ENCODE results near the gene PCMTD2.
"Not testable (repeated sequence)": the region's sequence is repeated elsewhere in the genome, so short reads cannot be mapped to it uniquely, and the experiment has no call there.

Gene PCMTD2

DNA sequence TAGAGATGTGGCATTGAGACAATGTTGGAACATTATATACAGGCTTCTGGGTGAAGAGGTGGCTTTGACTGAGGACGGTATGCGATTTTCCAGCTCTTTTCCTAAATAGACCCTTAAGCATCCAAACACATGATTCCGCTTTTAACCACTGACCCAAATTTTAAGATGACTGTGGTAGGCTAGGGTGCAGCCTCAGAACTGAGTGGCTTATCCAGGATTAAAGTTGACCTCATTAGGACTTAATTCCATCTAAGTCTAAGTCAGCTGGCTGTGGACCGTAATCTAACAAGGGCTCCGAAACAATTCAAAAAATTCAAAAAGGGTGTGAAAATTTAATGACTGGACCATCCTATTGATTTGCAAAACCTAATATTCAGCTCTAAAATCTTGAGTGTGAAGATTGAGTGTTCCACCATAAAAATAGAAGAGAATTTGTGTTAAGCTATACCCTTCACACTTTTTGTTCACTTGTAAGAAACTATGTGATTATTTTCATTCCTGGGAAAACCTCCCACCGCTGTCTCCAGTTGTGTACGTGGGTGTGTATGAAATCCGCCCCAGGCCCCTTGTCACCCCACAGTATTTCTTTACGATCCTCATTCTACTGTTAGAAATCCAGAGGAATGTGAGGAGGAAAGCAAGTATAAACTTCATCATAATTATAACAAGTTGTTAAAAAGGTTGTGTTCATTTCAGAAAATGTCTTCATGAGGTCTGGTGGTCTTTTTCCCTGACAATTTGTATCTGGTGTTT, 2.7 kb downstream of the PCMTD2 start:
- DNase-seq, result no peak

- DNase-seq, result no peak
Measured at GRCh38 chr20:64260239-64260638, 4.7 kb downstream of the PCMTD2 start.

DNA sequence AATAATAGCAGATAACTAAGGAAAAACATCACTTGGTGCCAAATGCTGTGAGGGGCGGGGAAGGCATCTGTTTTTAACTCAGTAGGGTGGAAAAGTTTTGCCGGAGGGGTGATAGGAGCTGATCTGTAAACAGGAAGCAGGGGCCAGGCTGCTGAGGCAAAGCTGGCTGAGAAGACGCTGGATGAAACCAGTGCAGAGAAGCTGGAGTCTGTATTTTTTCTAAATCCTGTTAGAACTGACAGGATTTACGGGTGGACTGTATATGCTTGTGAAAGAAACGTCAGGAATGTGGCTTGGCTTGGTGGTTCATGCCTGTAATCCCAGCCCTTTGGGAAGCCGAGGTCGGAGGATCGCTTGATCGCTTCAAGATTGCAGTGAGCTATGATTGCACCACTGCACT, 5.6 kb downstream of the PCMTD2 start:
- no peak for DNase-seq

DNA sequence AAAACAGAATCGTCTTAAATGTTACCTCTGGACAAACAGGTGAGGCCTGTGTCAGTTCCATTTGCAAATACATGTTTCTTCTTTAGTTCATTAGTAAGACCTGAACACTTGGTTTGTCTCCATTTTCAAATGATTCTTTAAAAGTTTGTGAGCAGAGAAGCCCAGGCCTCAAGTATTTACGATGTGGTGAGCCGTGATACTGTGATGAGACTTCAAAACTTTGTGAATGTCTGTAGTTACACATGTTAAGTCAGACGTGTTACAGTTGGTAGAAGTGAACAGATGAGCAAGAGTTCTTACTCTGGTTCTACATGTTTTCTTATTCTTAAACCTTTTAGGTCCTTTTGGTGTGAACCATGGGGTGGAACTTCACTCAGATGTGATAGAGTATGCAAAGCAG, 8.5 kb downstream of the PCMTD2 start:
- no peak for DNase-seq

DNA sequence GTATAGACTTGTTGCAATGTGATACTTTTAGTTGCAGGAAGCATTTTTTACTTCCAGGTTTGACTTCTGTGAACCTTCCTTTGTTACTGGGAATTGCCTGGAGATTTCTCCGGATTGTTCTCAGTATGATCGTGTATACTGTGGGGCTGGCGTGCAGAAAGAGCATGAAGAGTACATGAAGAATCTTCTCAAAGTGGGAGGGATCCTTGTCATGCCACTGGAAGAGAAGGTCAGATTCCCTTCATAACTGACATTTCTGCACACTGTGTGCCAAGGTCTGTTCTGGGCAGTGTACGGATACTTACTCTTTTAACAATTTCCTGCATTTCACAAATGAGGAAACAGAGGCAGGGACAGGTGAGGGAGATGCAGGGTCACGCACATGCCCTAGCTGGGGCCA, 9.7 kb downstream of the PCMTD2 start:
- DNase-seq, result no peak

GRCh38 chr20:64266988-64267387, 11.4 kb downstream of the PCMTD2 start:
- DNase-seq, result no peak

DNA sequence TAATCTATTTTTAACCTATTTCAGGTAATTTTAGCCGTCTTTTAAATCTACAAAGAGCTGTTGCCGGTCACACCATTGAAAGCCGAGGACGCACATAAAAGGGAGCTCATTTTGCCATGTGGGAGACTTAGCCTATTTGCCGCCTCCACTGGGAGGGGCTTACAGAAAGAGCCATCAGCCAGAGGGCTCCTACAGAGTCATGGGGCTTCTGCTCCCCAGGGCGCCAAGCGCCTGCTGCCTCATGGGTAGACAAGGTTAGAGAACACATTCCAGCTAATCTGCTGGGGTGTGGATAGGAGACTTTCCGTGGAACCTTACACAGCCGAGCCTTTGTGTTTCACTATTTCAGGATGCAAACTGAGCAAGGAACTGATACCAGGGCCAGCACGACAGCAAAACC, 12.6 kb downstream of the PCMTD2 start:
- DNase-seq, result no peak

- no peak for DNase-seq
Measured at GRCh38 chr20:64269604-64270411, 14.3 kb downstream of the PCMTD2 start.

DNA sequence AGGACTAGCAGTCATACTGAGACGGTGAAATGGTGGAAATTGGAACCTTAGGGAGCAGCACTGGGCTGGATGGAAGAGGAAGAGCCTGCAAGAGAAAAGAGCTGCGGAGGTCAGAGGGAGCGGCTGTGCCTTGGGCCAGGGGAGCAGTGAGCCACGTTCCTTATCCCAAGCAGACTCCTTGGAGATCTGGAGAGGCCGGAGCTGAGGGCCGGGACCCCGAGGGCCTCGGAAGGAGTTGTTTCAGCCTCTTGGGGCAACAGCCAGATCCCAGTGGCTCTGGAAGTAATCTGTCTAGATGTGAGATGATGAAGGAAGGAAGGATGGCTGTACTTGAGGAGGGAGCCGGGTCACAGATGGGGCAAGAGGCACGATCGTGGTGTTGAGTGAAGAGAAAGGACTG, 16.1 kb downstream of the PCMTD2 start:
- no peak for DNase-seq

DNA sequence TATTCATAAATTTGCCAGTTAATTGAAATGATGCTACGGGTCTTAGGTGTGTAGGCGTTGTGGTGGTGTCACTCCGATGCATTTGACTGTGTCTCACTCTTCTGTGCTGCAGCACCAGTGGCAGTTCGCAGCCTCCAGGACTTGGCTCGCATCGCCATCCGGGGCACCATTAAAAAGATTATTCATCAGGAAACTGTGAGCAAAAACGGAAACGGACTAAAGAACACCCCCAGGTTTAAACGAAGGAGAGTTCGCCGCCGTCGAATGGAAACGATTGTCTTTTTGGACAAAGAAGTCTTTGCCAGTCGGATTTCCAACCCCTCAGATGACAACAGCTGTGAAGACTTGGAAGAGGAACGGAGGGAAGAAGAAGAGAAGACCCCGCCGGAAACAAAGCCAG, 17.6 kb downstream of the PCMTD2 start:
- DNase-seq, result no peak

GRCh38 chr20:64276817-64277216, 21.3 kb downstream of the PCMTD2 start:
- no peak for DNase-seq

- peak; percentile 6 for DNase-seq
Measured at GRCh38 chr20:64277571-64278316, 22.2 kb downstream of the PCMTD2 start.

DNA sequence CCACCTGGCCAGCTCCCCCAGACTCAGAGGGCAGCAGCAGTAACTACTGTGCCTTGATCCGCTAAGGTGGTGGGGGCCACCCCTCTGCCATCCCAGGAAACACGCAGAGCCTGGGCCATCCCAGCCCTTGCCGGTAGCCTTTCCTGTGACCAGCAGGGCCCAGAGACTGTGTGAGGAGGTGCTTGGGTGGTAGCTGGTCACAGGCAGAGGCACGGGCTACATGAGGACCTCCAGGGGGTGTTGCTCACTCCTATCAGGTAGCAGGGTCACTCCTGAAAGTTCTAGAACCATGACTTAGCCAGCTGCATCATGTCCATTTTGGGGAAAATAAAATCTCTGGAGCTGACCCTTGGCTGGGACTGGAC, 22.8 kb downstream of the PCMTD2 start:
- DNase-seq, result no peak

DNA sequence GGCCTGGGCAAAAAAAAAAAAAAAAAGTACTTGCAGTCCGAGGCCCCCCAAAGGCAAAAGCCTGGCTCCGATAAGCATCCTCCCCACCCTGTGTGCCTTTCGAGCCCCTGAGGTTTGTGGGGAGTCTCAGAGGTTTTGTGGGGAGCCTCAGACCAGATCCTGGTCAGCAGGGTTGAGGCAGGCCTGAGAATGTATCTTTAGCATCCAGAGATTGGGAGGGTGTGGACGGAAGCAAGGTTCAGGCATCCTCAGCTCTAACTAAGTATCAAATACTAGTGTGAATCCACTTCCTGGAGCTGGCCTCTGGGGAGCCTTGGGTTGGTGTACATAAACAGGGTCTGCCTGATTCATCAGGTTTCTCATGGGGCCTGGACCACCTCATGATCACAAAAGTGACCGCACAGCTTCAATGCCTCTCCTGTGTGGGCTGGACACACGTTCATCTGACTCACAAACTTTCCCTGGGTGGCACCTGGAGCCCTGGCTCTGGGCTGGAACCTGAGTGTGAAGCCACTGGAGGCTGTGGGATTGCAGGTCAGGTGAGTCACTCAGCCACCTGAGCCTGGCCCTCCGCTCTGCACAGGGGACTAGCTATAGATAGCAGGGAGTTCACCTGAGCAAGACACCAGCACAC, 24.4 kb downstream of the PCMTD2 start:
- no peak for DNase-seq

GRCh38 chr20:64280460-64280843, 24.9 kb downstream of the PCMTD2 start:
- DNase-seq, result no peak

DNA sequence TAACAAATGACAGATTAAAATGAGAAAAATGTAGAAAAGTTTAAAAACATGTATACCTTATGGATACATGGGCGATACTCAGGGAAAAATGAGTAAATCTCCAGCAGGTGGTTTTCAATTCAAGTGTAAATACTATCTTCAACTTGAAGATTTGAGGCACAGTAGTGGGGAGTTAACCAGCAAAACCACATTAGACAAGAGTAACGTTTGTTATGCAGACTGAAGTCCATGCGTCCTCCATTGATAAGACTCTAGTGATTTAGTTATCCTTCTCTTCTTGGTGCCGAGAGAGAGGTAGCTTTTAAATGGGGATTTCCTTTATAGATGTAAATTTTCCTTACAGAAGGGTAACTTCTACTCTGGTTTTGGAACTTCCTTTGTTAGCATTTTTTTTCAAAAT, 28.1 kb downstream of the PCMTD2 start:
- no peak for DNase-seq

DNA sequence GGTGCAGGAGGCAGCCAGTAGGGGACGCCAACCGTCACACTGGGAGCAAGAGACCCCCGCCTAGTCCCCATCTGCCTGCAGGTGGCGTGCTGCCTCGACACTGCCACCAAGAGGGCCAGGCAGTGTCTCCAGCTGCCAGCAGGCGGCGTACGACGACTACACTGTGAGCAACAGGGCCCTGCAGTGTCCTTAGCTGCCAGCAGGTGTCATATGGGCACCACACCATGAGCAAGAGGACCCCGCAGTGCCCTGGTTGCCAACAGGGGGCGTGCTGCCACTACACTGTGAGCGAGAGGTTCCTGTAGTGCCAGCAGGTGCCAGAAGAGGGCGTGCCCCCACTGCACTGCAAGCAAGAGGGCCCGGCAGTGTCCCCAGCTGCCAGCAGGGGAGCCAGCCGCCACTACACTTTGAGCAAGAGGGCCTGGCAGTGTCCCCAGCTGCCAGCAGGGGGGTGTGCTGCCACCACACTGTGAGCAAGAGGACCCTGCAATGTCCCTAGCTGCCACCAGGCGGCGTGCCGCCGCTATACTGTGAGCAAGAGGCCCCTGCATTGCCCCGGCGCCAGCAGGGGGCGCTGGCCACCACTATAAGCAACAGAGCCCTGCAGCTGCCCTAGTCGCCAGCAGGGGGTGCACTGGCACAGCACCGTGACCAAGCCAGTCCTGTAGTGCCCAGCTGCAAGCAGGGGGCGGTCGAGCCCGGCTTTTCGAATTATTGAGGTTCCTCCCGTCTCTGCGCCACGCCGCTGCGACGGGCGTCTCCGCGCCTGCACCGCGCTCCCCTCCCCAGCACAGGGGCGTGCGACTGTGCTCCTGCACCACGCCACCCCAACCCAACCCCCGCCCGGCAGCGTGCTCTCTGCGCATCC, 30.3 kb downstream of the PCMTD2 start:
- peak; percentile 76 for DNase-seq

DNA sequence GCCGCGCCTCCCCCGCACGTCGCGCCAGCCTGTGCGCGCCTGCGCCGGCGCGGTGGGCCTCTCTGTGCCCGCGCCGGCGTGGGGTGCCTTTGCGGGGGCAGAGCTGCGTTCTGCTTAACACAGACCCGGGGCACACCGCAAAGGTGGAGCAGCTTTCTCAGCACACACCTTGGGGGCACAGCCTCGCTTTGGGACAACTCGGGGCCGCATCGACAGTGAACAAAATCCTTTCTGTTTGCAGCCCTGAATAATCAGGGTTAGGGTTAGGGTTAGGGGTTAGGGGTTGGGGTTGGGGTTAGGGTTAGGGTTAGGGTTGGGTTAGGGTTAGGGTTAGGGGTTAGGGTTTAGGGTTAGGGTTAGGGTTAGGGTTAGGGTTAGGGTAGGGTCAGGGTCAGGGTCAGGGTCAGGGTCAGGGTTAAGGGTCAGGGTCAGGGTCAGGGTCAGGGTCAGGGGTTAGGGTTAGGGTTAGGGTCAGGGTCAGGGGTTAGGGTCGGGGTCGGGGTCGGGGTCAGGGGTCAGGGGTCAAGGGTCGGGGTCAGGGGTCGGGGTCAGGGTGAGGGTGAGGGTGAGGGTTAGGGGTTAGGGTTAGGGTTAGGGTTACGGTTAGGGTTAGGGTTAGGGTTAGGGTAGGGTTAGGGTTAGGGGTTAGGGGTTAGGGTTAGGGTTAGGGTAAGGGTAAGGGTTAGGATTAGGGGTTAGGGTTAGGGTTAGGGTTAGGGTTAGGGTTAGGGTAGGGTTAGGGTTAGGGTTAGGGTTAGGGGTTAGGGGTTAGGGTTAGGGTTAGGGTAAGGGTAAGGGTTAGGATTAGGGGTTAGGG, 31.1 kb downstream of the PCMTD2 start:
- not testable (repeated sequence) for DNase-seq

GRCh38 chr20:64287264-64287590, 31.7 kb downstream of the PCMTD2 start:
- not testable (repeated sequence) for DNase-seq

DNA sequence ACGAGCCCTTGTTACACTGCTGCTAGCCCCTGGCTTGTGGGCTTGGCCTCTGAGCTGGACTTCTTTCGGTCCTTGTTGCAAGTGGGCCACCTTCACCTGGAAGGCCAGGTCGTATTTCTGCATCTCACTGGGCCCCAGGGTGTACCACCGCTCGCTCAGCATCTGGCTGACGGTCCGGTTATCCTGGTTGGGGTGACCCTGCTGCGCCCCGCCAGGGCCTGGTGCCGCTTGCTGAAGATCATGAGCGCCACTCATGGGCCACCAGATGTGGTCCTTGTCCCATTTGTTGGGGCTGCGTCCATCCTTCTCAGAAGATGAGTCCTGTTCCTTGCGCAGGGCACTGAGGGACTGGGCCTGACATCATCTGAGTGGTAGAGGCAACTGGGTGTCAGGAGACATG, 36.6 kb downstream of the PCMTD2 start:
- not testable (repeated sequence) for DNase-seq

DNA sequence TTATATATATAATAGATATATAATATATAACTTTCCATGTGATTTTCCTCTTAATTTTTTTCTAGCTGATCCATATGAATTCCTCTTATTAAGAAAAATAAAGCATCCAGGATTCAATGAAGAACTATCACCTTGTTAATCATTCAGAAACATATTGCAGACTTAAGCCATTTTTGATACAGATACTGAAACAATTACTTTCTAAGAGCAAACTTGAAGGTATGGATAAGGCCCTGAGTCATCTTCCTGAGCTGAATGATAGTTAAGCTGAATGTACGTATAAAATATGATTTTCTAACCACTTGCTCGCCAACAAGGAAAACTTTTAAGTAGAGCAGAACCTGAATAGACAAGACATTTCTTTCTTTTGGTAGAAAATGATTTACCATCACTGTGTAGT, 47.5 kb downstream of the PCMTD2 start:
- not testable (repeated sequence) for DNase-seq

- not testable (repeated sequence) for DNase-seq
Measured at GRCh38 chr20:64313761-64314160, 58.2 kb downstream of the PCMTD2 start.

All from suppressor macrophage treated with lipopolysaccharide for 4 hours (primary cell).